Fibroblast of mammary gland (primary cell): ENCODE data around the gene PIP4K2A.

Experiments
- DNase-seq: peaks from one replicate; pipeline ENCODE4 v3.0.0-alpha.2; 2010; ENCODE audit warnings: low read depth
- H3K4me3 ChIP-seq: 2 replicates; pipeline ENCODE4 v1.5.1; 2011; ENCODE audit warnings: low read depth, mild to moderate bottlenecking, low read length, moderate library complexity; ENCODE audit not compliant: control insufficient read depth
- CTCF ChIP-seq: conservative IDR thresholded peaks from 2 replicates; pipeline ENCODE4 v1.5.1; 2011; ENCODE audit warnings: low read depth, low read length, inconsistent platforms; ENCODE audit not compliant: control insufficient read depth, insufficient read depth

PIP4K2A gene

GRCh38 chr10:22545643-22546042 lies 168.7 kb downstream of the PIP4K2A start:
- no peak for TF ChIP-seq CTCF
- no peak for DNase-seq
- H3K4me3 ChIP-seq, result no peak overlapping the region

- no peak for DNase-seq
- H3K4me3 ChIP-seq, result no peak overlapping the region
- no peak for TF ChIP-seq CTCF
These were observed 169.9 kb downstream of the PIP4K2A start for GRCh38 chr10:22544325-22545068.

- no peak for DNase-seq
- H3K4me3 ChIP-seq, result no peak overlapping the region
- TF ChIP-seq CTCF, result no peak
These were observed 171.6 kb downstream of the PIP4K2A start for GRCh38 chr10:22542773-22543172.

GRCh38 chr10:22541900-22542299 lies 172.5 kb downstream of the PIP4K2A start:
- no peak for DNase-seq
- TF ChIP-seq CTCF, result no peak
- no peak overlapping the region for H3K4me3 ChIP-seq

- no peak for DNase-seq
- no peak for TF ChIP-seq CTCF
- no peak overlapping the region for H3K4me3 ChIP-seq
These were observed 174.6 kb downstream of the PIP4K2A start for GRCh38 chr10:22539579-22540298.

GRCh38 chr10:22537810-22538209 lies 176.6 kb downstream of the PIP4K2A start:
- no peak for DNase-seq
- TF ChIP-seq CTCF, result no peak
- no peak overlapping the region for H3K4me3 ChIP-seq
